ENCODE data around the gene FRMD4B. TPM values are rescaled to one million over a fixed set of nuclear protein-coding genes. Genes with fewer than 3 reads are reported as not detected.
A peak's percentile ranks its signal among the peaks of the same experiment; 100 is the strongest.

Gene FRMD4B
- total and polyA plus RNA-seq, 4 donors = 5.6 to 73.6 (median 24.0) TPM

DNA sequence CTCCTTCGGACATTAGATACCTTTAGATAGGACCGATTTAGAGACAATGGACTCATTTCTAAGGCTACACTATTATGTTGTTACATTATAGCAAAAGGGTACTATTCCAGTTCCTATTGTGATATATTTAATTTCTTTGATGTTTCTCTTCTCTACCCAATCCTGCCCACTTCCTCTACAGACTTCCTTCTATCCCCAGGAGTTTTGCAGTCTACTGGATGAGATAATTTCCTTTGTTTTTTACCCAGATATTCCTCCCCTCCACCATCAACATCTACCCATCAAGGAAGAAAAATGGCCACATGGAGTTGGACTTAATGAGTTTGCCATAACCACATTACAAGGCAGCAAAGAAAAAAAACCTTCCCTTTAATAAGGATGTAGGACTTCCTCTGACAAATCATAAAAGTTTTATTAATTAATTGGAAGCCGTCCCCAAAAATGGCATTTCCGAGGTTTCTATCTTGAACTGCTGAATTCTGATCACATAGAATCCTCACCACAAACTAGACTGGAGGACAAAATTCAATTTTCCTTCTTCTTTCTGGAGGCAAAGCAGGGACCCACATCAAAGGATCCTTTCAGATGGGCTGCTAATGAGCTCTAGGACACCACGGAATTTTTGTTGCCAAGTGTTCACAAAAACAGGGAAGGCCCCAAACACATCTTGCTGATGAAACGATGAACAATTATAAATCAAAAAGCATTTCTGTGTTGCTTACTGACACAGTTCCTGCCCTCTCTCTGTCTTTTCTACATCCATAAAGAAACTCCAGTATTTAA is 33.4 kb downstream of the FRMD4B start:
- no peaks in the 10 kb centered on the region for H3K9me3 ChIP-seq (ENCODE audit: control insufficient read depth, low read length)
- H3K4me1 ChIP-seq (ENCODE audit: control insufficient read depth in 1 of 2, insufficient read depth in 2 of 2, low read length in 2 of 2) = peaks cover 0 to 4% of the 10 kb centered on the region in 2 donors
- no peaks in the 10 kb centered on the region for H3K27me3 ChIP-seq (ENCODE audit: control insufficient read depth in 1 of 2, insufficient read depth in 2 of 2, low read length in 1 of 2)
- peak overlapping the region in 1 of 2 donors; percentile 41 for H3K4me3 ChIP-seq (ENCODE audit: low read length in 2 of 2)
- H3K36me3 ChIP-seq (ENCODE audit: control insufficient read depth in 1 of 2, insufficient read depth in 2 of 2, low read length in 1 of 2) = no peaks in the 10 kb centered on the region
- H3K27ac ChIP-seq (ENCODE audit: low read depth in 1 of 2, low read length in 2 of 2) = no peak overlapping the region
- intact Hi-C loops (cut with DNase I) = no loop called here
- WGBS, 2 donors = 87 to 94% methylated on average over 6 of the region's 6 CpGs
- ATAC-seq (ENCODE audit: low FRiP score) = no peak
- DNase-seq = no peak

DNA sequence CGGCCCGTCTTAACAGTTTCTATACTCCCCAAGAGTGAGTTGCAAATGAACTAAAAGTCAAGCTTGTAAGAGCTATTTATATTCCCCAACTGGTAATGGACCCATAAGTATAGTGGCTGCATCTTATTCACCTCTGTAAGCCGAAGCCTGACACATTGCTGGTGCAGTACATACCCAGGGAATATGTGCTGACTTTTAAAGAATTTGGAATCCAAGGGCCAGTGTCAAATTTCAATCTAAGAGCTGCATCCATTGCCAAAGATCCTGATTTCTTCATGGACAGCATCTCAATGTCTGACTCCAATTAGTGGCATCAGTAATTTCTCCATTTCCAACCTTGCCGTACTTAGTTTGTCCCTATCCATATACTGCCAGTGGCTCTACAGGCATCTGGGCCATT is 42.0 kb downstream of the FRMD4B start:
- H3K4me1 ChIP-seq (ENCODE audit: control insufficient read depth in 1 of 2, insufficient read depth in 2 of 2, low read length in 2 of 2) = peaks cover 0 to 3% of the 10 kb centered on the region in 2 donors
- H3K36me3 ChIP-seq (ENCODE audit: control insufficient read depth in 1 of 2, insufficient read depth in 2 of 2, low read length in 1 of 2) = no peaks in the 10 kb centered on the region
- H3K4me3 ChIP-seq (ENCODE audit: low read length in 2 of 2) = no peak overlapping the region
- 70 to 96% methylated on average over 4 of the region's 4 CpGs for WGBS, 2 donors
- intact Hi-C loops (cut with DNase I) = no loop called here
- no peaks in the 10 kb centered on the region for H3K27me3 ChIP-seq (ENCODE audit: control insufficient read depth in 1 of 2, insufficient read depth in 2 of 2, low read length in 1 of 2)
- no peak for DNase-seq
- ATAC-seq (ENCODE audit: low FRiP score) = no peak
- no peaks in the 10 kb centered on the region for H3K9me3 ChIP-seq (ENCODE audit: control insufficient read depth, low read length)
- H3K27ac ChIP-seq (ENCODE audit: low read depth in 1 of 2, low read length in 2 of 2) = no peak overlapping the region

- Histone ChIP-seq H3K9me3 (ENCODE audit: control insufficient read depth, low read length) (no peaks in the 10 kb centered on the region), H3K4me3 (ENCODE audit: low read length in 2 of 2) (no peak overlapping the region), H3K4me1 (ENCODE audit: control insufficient read depth in 1 of 2, insufficient read depth in 2 of 2, low read length in 2 of 2) (peaks cover 0 to 3% of the 10 kb centered on the region in 2 donors), H3K27me3 (ENCODE audit: control insufficient read depth in 1 of 2, insufficient read depth in 2 of 2, low read length in 1 of 2) (no peaks in the 10 kb centered on the region), H3K27ac (ENCODE audit: low read depth in 1 of 2, low read length in 2 of 2) (no peak overlapping the region), H3K36me3 (ENCODE audit: control insufficient read depth in 1 of 2, insufficient read depth in 2 of 2, low read length in 1 of 2) (no peaks in the 10 kb centered on the region)
- DNase-seq (no peak), ATAC-seq (ENCODE audit: low FRiP score) (no peak)
- intact Hi-C loops (cut with DNase I) = no loop called here
These were observed 43.8 kb downstream of the FRMD4B start for GRCh38 chr3:69342074-69342473.

DNA sequence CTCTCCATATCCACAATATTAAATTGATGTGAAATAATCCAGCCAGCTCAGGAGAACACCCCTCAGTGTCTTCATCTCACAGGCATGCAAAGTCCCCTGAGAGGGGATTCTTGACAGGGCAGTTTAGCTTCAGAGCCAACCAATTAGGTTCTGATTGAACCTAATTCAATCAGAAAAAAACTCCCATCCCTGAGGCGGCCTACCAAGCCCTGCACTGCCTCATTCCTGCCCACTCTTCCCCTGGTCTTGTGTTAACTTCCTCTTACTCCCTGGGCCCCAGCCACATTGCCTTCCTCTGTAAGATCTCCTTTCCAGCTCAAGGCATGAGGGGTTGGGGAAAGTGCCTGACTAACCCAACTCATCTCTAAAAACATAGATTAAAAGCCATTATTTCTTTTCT is 46.1 kb downstream of the FRMD4B start:
- peaks cover 0 to 3% of the 10 kb centered on the region in 2 donors for H3K4me1 ChIP-seq (ENCODE audit: control insufficient read depth in 1 of 2, insufficient read depth in 2 of 2, low read length in 2 of 2)
- DNase-seq = peak in 1 of 2 donors; percentile 65
- 60 to 65% methylated on average over 1 of the region's 1 CpG for WGBS, 2 donors
- H3K27ac ChIP-seq (ENCODE audit: low read depth in 1 of 2, low read length in 2 of 2) = no peak overlapping the region
- ATAC-seq (ENCODE audit: low FRiP score) = no peak
- H3K9me3 ChIP-seq (ENCODE audit: control insufficient read depth, low read length) = no peaks in the 10 kb centered on the region
- no peaks in the 10 kb centered on the region for H3K36me3 ChIP-seq (ENCODE audit: control insufficient read depth in 1 of 2, insufficient read depth in 2 of 2, low read length in 1 of 2)
- intact Hi-C loops (cut with DNase I) = no loop called here
- H3K27me3 ChIP-seq (ENCODE audit: control insufficient read depth in 1 of 2, insufficient read depth in 2 of 2, low read length in 1 of 2) = no peaks in the 10 kb centered on the region
- H3K4me3 ChIP-seq (ENCODE audit: low read length in 2 of 2) = no peak overlapping the region

DNA sequence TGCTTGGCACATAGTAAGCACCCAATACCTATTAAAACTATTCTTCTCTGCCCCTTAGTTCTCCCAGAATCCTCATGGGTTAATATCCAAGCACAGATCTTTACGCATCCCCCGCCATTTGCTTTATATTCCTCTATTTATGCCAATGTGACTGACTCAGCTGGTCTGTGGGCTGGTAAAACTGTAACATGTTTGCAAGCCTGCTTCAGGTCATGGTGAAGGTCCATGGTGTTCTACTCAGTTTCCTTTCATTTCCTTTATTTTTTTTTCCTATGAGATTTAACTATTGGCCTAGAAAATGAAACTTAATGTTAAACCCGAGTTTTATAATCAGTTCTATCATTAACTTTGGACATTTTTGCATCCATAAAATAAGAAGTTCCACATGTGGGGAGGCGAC is 47.0 kb downstream of the FRMD4B start:
- Histone ChIP-seq H3K27ac (ENCODE audit: low read depth in 1 of 2, low read length in 2 of 2) (no peak overlapping the region), H3K4me1 (ENCODE audit: control insufficient read depth in 1 of 2, insufficient read depth in 2 of 2, low read length in 2 of 2) (peaks cover 0 to 3% of the 10 kb centered on the region in 2 donors), H3K36me3 (ENCODE audit: control insufficient read depth in 1 of 2, insufficient read depth in 2 of 2, low read length in 1 of 2) (peaks cover 0 to 2% of the 10 kb centered on the region in 2 donors), H3K9me3 (ENCODE audit: control insufficient read depth, low read length) (no peaks in the 10 kb centered on the region), H3K4me3 (ENCODE audit: low read length in 2 of 2) (no peak overlapping the region), H3K27me3 (ENCODE audit: control insufficient read depth in 1 of 2, insufficient read depth in 2 of 2, low read length in 1 of 2) (no peaks in the 10 kb centered on the region)
- WGBS, 2 donors = 72 to 83% methylated on average over 4 of the region's 4 CpGs
- intact Hi-C loops (cut with DNase I) = no loop called here
- ATAC-seq (ENCODE audit: low FRiP score) (no peak), DNase-seq (no peak)

DNA sequence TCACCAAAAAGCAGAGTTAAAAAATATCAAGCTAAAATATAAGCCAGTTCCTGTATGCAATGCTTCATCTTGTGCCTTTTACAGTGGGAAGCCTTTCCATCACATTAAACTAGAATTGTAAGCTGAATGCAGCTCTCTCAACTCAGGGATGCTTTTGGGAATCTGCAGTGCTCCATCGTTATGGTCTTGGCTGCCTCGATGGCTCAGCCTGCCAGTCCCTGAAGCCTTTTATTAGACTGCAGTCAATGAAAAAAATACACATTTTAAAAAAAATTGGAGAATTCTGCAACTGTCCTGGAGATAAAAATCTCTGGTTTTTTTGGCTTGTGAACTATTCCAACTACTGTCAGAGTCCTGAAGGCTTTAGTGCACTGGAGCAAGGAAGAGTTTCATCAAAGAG is 53.0 kb downstream of the FRMD4B start:
- no peaks in the 10 kb centered on the region for H3K27me3 ChIP-seq (ENCODE audit: control insufficient read depth in 1 of 2, insufficient read depth in 2 of 2, low read length in 1 of 2)
- peaks cover 0 to 4% of the 10 kb centered on the region in 2 donors for H3K36me3 ChIP-seq (ENCODE audit: control insufficient read depth in 1 of 2, insufficient read depth in 2 of 2, low read length in 1 of 2)
- H3K4me3 ChIP-seq (ENCODE audit: low read length in 2 of 2) = no peak overlapping the region
- DNase-seq (no peak), ATAC-seq (ENCODE audit: low FRiP score) (no peak)
- H3K4me1 ChIP-seq (ENCODE audit: control insufficient read depth in 1 of 2, insufficient read depth in 2 of 2, low read length in 2 of 2) = no peaks in the 10 kb centered on the region
- no peaks in the 10 kb centered on the region for H3K9me3 ChIP-seq (ENCODE audit: control insufficient read depth, low read length)
- 28 to 33% methylated on average over 2 of the region's 2 CpGs for WGBS, 2 donors
- intact Hi-C loops (cut with DNase I) = no loop called here
- peak overlapping the region in 1 of 2 donors; percentile 27 for H3K27ac ChIP-seq (ENCODE audit: low read depth in 1 of 2, low read length in 2 of 2)

DNA sequence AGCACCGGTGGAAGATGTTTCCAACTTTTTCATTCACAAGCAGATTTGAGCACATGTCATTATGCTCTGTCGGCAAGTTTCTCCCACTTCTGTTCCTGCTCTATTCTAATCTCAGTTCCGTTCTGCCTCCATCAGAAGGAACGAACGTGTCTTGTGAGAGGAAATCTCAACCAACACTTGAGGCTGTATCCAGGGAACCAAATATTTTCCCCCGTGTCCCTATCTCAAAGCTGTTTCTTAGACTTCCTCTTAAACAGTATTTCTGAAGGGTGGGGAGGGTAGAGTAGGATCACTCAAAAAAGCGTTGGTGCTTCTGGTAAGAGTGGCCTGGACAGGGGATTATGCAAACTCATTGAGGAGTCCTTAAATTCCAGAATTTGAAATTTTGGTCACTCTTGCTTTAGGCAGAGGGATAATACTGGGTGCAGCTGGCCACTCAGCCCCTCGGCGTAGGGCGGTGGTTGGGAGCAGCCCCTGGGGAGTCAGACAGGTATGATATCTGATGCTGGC is 54.9 kb downstream of the FRMD4B start:
- Histone ChIP-seq H3K27ac (ENCODE audit: low read depth in 1 of 2, low read length in 2 of 2) (peak overlapping the region in 1 of 2 donors; percentile 32), H3K36me3 (ENCODE audit: control insufficient read depth in 1 of 2, insufficient read depth in 2 of 2, low read length in 1 of 2) (peaks cover 0 to 4% of the 10 kb centered on the region in 2 donors), H3K4me3 (ENCODE audit: low read length in 2 of 2) (no peak overlapping the region), H3K4me1 (ENCODE audit: control insufficient read depth in 1 of 2, insufficient read depth in 2 of 2, low read length in 2 of 2) (no peaks in the 10 kb centered on the region), H3K27me3 (ENCODE audit: control insufficient read depth in 1 of 2, insufficient read depth in 2 of 2, low read length in 1 of 2) (no peaks in the 10 kb centered on the region), H3K9me3 (ENCODE audit: control insufficient read depth, low read length) (no peaks in the 10 kb centered on the region)
- peak; percentile 72 for ATAC-seq (ENCODE audit: low FRiP score)
- 34 to 37% methylated on average over 10 of the region's 10 CpGs for WGBS, 2 donors
- intact Hi-C loops (cut with DNase I) = no loop called here
- no peak for DNase-seq

GRCh38 chr3:69329892-69330291 is 56.0 kb downstream of the FRMD4B start:
- intact Hi-C loops (cut with DNase I) = loop anchor here in 1 of 2 donors (5.0 kb wide), 1 partner anchor 42 kb away; no protein-coding TSS in a partner anchor
- no peak for ATAC-seq (ENCODE audit: low FRiP score)
- no peak for DNase-seq
- peaks cover 0 to 4% of the 10 kb centered on the region in 2 donors for H3K36me3 ChIP-seq (ENCODE audit: control insufficient read depth in 1 of 2, insufficient read depth in 2 of 2, low read length in 1 of 2)
- 78 to 83% methylated on average over 1 of the region's 1 CpG for WGBS, 2 donors
- H3K27me3 ChIP-seq (ENCODE audit: control insufficient read depth in 1 of 2, insufficient read depth in 2 of 2, low read length in 1 of 2) = no peaks in the 10 kb centered on the region
- H3K27ac ChIP-seq (ENCODE audit: low read depth in 1 of 2, low read length in 2 of 2) = no peak overlapping the region
- H3K4me3 ChIP-seq (ENCODE audit: low read length in 2 of 2) = no peak overlapping the region
- H3K4me1 ChIP-seq (ENCODE audit: control insufficient read depth in 1 of 2, insufficient read depth in 2 of 2, low read length in 2 of 2) = peaks cover 0 to 5% of the 10 kb centered on the region in 2 donors
- no peaks in the 10 kb centered on the region for H3K9me3 ChIP-seq (ENCODE audit: control insufficient read depth, low read length)

GRCh38 chr3:69328963-69329302 is 57.0 kb downstream of the FRMD4B start:
- WGBS, 2 donors = 77 to 88% methylated on average over 3 of the region's 3 CpGs
- no peak for ATAC-seq (ENCODE audit: low FRiP score)
- no peak overlapping the region for H3K27ac ChIP-seq (ENCODE audit: low read depth in 1 of 2, low read length in 2 of 2)
- peaks cover 0 to 1% of the 10 kb centered on the region in 2 donors for H3K36me3 ChIP-seq (ENCODE audit: control insufficient read depth in 1 of 2, insufficient read depth in 2 of 2, low read length in 1 of 2)
- intact Hi-C loops (cut with DNase I) = loop anchor here in 1 of 2 donors (5.0 kb wide), 1 partner anchor 43 kb away; no protein-coding TSS in a partner anchor
- DNase-seq = no peak
- no peak overlapping the region for H3K4me3 ChIP-seq (ENCODE audit: low read length in 2 of 2)
- H3K9me3 ChIP-seq (ENCODE audit: control insufficient read depth, low read length) = no peaks in the 10 kb centered on the region
- H3K27me3 ChIP-seq (ENCODE audit: control insufficient read depth in 1 of 2, insufficient read depth in 2 of 2, low read length in 1 of 2) = no peaks in the 10 kb centered on the region
- peaks cover 0 to 5% of the 10 kb centered on the region in 2 donors for H3K4me1 ChIP-seq (ENCODE audit: control insufficient read depth in 1 of 2, insufficient read depth in 2 of 2, low read length in 2 of 2)

All from aorta (tissue), 5 donors.